Prostate gland (tissue), 2 donors: ENCODE data around the gene RIMS1. TPM values are rescaled to one million over a fixed set of nuclear protein-coding genes. Genes with fewer than 3 reads are reported as not detected.

Experiments
- DNase-seq: peaks from one replicate; pipeline ENCODE4 v3.0.0-alpha.2; 2019; ENCODE audit warnings: low spot score
- H3K27ac ChIP-seq, 2 donors: fragments of 200-600 bp; sonication (generic); 2 replicates each; pipeline ENCODE4 v1.5.1; 2017 to 2019
- H3K27me3 ChIP-seq: fragments of 200-600 bp; sonication (generic); replicated peaks from 2 replicates; pipeline ENCODE4 v1.5.1; 2019; ENCODE audit not compliant: insufficient read depth
- H3K36me3 ChIP-seq, 2 donors: fragments of 200-600 bp; sonication (generic); 1 replicate in 1 of 2; 2 replicates in 1 of 2; pipeline versions ENCODE4 v1.5.1 to v1.8.1; 2017 to 2019
- H3K4me1 ChIP-seq: fragments of 200-600 bp; sonication (generic); replicated peaks from 2 replicates; pipeline ENCODE4 v1.5.1; 2019
- H3K4me3 ChIP-seq, 2 donors: fragments of 200-600 bp; sonication (generic); 2 replicates each; pipeline ENCODE4 v1.5.1; 2017 to 2019
- H3K9me3 ChIP-seq: fragments of 200-600 bp; sonication (generic); 2 replicates; pipeline ENCODE4 v1.5.1; 2017
- CTCF ChIP-seq, 4 experiments: fragments of 200-600 bp in 2 of 4; fragments of 450-650 bp in 2 of 4; sonication (generic) in 2 of 4; IDR thresholded peaks; 1 replicate in 3 of 4; 2 replicates in 1 of 4; pipeline ENCODE4 v1.5.1; 2016 to 2019; ENCODE audit warnings: antibody characterized with exemption in 4 of 4, mild to moderate bottlenecking in 2 of 4, moderate library complexity in 2 of 4
- POLR2A ChIP-seq: fragments of 450-650 bp; IDR thresholded peaks from one replicate; pipeline ENCODE4 v1.6.1; 2016; ENCODE audit warnings: antibody characterized with exemption, mild to moderate bottlenecking
- POLR2AphosphoS5 ChIP-seq: sonication (generic); formaldehyde crosslinking; IDR thresholded peaks from one replicate; pipeline ENCODE4 v1.6.1; 2017; ENCODE audit warnings: antibody characterized with exemption
- WGBS: methylation state at CpG from one replicate; pipeline ENCODE4 v1.1.5; 2018; 5-methylcytosine and 5-hydroxymethylcytosine counted together
- intact Hi-C: fragments of 100-400 bp; cut with DNase I; formaldehyde crosslinking; loops from one replicate; pipeline ENCODE4 v1.14.2; 2022
- total RNA-seq, 2 donors: library from RNA; depleted of rRNA; stranded (reverse); fragments of >200 nt; gene quantifications; one replicate each; pipeline ENCODE4 v1.1.0, GENCODE V29; 2016

RIMS1 gene
- total RNA-seq, 2 donors from 2014 or later: 9.7 to 17.6 TPM

DNA sequence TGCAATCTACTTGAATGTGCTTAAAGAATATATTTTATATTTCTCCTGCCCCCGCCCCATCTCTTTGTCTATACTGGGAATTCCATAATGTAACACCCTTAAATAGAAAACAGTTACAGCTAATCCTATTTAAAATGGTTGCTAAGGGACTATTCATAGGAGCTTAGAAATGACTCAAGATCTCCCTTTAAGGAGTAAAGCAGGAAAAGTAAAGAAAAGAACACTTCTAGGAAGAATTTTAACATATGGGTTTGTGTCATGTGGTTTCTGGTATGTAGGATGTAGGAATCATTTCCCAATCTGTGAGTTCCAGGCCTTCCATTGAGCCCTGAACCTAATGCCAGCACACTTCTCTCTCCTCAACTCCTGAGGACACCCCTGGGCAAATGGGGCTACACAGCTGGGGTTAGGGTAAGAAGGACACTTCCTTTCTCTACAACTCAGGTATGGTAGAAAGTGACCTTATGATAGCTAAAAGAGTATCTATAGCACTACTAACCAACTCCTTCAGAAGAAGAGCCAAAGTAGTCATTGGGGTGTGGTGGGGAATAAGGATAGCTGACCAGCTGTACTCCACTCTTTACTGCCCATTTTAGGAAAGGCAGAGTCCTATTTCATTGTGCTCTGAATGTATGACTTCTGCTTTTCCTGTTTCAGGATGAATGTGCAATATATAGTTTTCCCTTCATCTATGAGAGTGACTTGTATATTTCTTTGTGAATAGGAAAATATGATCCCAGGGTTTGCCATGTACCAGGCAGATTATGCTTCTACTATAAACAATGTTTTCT is 27.3 kb downstream of the RIMS1 start:
- Histone ChIP-seq H3K4me1 (no peaks in the 10 kb centered on the region), H3K9me3 (no peaks in the 10 kb centered on the region), H3K27me3 (no peaks in the 10 kb centered on the region), H3K27ac (no peak overlapping the region), H3K4me3 (no peak overlapping the region), H3K36me3 (no peaks in the 10 kb centered on the region)
- intact Hi-C loops: no loop called here
- TF ChIP-seq POLR2A (no peak), CTCF (IDR thresholded peaks at IDR 0.05) (no peak)
- no peak for DNase-seq
- WGBS: 85% methylated on average over 1 of the region's 1 CpG

DNA sequence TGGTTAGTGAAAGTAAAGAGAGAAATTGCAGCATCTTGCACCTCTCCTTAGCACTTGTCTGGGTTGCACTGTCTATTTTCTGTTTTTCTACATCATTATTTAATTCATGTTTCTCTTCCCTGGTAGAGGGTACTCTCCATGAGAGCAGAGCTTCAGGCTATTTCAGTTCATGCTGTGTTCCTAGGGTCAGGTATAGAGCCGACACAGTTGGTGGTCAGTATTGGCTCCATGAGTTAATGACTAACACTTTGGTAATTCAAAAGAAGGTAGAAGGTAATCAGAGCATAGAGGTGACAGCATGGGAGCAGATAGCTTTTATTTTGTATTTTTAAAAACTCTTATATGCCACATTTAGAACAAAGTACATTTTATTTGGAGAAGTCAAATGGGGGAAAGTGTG is 42.7 kb downstream of the RIMS1 start:
- 81% methylated on average over 1 of the region's 1 CpG for WGBS

GRCh38 chr6:71933881-71934280 is 47.5 kb downstream of the RIMS1 start:
- Histone ChIP-seq H3K4me3 (no peak overlapping the region), H3K27me3 (no peaks in the 10 kb centered on the region), H3K36me3 (no peaks in the 10 kb centered on the region), H3K4me1 (no peaks in the 10 kb centered on the region), H3K9me3 (no peaks in the 10 kb centered on the region), H3K27ac (no peak overlapping the region)
- TF ChIP-seq CTCF (IDR thresholded peaks at IDR 0.05): no peak
- TF ChIP-seq POLR2AphosphoS5: no peak
- TF ChIP-seq POLR2A: no peak
- intact Hi-C loops: no loop called here
- no peak for DNase-seq
- WGBS: 19% methylated on average over 1 of the region's 1 CpG

More for the DNA sequence above, 42.7 kb downstream of the RIMS1 start:
- no peaks in the 10 kb centered on the region for H3K9me3 ChIP-seq
- TF ChIP-seq POLR2A: no peak
- no peak for TF ChIP-seq CTCF (IDR thresholded peaks at IDR 0.05)
- TF ChIP-seq POLR2AphosphoS5: no peak
- H3K27me3 ChIP-seq: no peaks in the 10 kb centered on the region
- H3K36me3 ChIP-seq: no peaks in the 10 kb centered on the region
- intact Hi-C loops: no loop called here
- DNase-seq: no peak
- H3K27ac ChIP-seq: no peak overlapping the region
- H3K4me3 ChIP-seq: no peak overlapping the region
- no peaks in the 10 kb centered on the region for H3K4me1 ChIP-seq

GRCh38 chr6:71965404-71965803 is 79.1 kb downstream of the RIMS1 start:
- no peak overlapping the region for H3K4me3 ChIP-seq
- intact Hi-C loops: no loop called here
- no peaks in the 10 kb centered on the region for H3K4me1 ChIP-seq
- 75% methylated on average over 7 of the region's 7 CpGs for WGBS
- H3K9me3 ChIP-seq: no peaks in the 10 kb centered on the region
- H3K27me3 ChIP-seq: no peaks in the 10 kb centered on the region
- H3K36me3 ChIP-seq: no peaks in the 10 kb centered on the region
- no peak overlapping the region for H3K27ac ChIP-seq
- no peak for TF ChIP-seq CTCF (IDR thresholded peaks at IDR 0.05)
- TF ChIP-seq POLR2AphosphoS5: no peak
- no peak for TF ChIP-seq POLR2A
- no peak for DNase-seq

GRCh38 chr6:71967436-71967835 is 81.1 kb downstream of the RIMS1 start:
- WGBS: 85% methylated on average over 5 of the region's 5 CpGs
- DNase-seq: no peak
- intact Hi-C loops: no loop called here
- no peak overlapping the region for H3K4me3 ChIP-seq
- H3K27me3 ChIP-seq: no peaks in the 10 kb centered on the region
- no peaks in the 10 kb centered on the region for H3K36me3 ChIP-seq
- H3K4me1 ChIP-seq: no peaks in the 10 kb centered on the region
- TF ChIP-seq POLR2A: no peak
- no peak for TF ChIP-seq POLR2AphosphoS5
- TF ChIP-seq CTCF (IDR thresholded peaks at IDR 0.05): no peak
- H3K9me3 ChIP-seq: no peaks in the 10 kb centered on the region
- H3K27ac ChIP-seq: no peak overlapping the region
